ENCODE data around the gene RNASE7.

DNA sequence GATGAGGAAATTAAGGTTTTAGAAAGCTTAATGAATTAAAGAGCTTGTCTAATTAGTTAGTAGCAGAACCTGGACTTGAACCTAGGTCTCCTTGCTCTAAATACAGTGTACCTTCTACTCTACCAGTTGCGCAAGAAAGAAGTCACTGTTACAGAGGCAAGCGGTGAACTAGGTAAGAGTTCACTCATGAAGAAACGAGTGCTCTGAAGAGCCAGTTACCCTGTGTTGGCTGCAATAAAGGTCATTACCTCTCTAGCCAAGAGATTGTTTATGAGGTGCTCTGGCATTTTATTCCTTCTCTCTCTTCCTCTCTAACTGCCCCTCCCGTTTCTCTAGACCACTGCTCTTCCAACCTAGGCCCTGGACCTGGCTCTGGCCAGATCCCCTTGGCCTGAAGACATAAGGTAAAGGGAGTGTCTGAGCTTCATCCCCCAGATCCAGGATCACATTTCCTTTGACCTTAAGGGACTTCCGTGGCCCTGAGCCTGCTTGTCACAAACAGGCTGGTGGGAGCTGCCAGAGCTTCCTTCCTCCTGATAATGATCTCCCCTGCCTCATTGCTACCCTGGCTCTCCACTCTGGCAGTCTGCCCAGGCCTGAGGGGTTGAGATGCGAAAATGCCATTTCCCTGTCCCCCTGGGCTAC, 1.9 kb downstream of the RNASE7 start:
- TF ChIP-seq, protein P1, sequence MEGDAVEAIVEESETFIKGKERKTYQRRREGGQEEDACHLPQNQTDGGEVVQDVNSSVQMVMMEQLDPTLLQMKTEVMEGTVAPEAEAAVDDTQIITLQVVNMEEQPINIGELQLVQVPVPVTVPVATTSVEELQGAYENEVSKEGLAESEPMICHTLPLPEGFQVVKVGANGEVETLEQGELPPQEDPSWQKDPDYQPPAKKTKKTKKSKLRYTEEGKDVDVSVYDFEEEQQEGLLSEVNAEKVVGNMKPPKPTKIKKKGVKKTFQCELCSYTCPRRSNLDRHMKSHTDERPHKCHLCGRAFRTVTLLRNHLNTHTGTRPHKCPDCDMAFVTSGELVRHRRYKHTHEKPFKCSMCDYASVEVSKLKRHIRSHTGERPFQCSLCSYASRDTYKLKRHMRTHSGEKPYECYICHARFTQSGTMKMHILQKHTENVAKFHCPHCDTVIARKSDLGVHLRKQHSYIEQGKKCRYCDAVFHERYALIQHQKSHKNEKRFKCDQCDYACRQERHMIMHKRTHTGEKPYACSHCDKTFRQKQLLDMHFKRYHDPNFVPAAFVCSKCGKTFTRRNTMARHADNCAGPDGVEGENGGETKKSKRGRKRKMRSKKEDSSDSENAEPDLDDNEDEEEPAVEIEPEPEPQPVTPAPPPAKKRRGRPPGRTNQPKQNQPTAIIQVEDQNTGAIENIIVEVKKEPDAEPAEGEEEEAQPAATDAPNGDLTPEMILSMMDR (IDR thresholded peaks at IDR 0.05), result no peak
- TF ChIP-seq POLR2A (IDR thresholded peaks at IDR 0.05), result no peak

Measured in body of pancreas (tissue), 4 donors.